ENCODE measurements around the gene VAPA.

VAPA gene

GRCh38 chr18:9985641-9986040 lies 71.8 kb downstream of the VAPA start:
- no peak for DNase-seq

GRCh38 chr18:9986156-9986930 lies 72.5 kb downstream of the VAPA start:
- DNase-seq = no peak

GRCh38 chr18:9987345-9987744 lies 73.5 kb downstream of the VAPA start:
- DNase-seq = no peak

GRCh38 chr18:9987931-9988330 lies 74.1 kb downstream of the VAPA start:
- no peak for DNase-seq

- no peak for DNase-seq
Observed at GRCh38 chr18:9988665-9989064, 74.8 kb downstream of the VAPA start.

GRCh38 chr18:9989481-9989880 lies 75.7 kb downstream of the VAPA start:
- peak; percentile 39 for DNase-seq

GRCh38 chr18:9991011-9992000 lies 77.5 kb downstream of the VAPA start:
- no peak for DNase-seq

GRCh38 chr18:9992300-9992972 lies 78.6 kb downstream of the VAPA start:
- DNase-seq = no peak

GRCh38 chr18:9992973-9993520 lies 79.2 kb downstream of the VAPA start:
- DNase-seq = no peak

GRCh38 chr18:9993521-9994025 lies 79.8 kb downstream of the VAPA start:
- no peak for DNase-seq

GRCh38 chr18:9994026-9994570 lies 80.3 kb downstream of the VAPA start:
- DNase-seq = no peak

GRCh38 chr18:9994701-9995235 lies 81.0 kb downstream of the VAPA start:
- DNase-seq = no peak

- no peak for DNase-seq
Observed at GRCh38 chr18:9995631-9996030, 81.8 kb downstream of the VAPA start.

GRCh38 chr18:9996094-9996493 lies 82.3 kb downstream of the VAPA start:
- no peak for DNase-seq

GRCh38 chr18:9997711-9998110 lies 83.9 kb downstream of the VAPA start:
- no peak for DNase-seq

- no peak for DNase-seq
Observed at GRCh38 chr18:9998330-9998729, 84.5 kb downstream of the VAPA start.

- peak; percentile 59 for DNase-seq
Observed at GRCh38 chr18:10002280-10002679, 88.5 kb downstream of the VAPA start.

- no peak for DNase-seq
Observed at GRCh38 chr18:10003281-10003680, 89.5 kb downstream of the VAPA start.

GRCh38 chr18:10003866-10004265 lies 90.0 kb downstream of the VAPA start:
- DNase-seq = no peak

- DNase-seq = peak; percentile 83
Observed at GRCh38 chr18:10006311-10006893, 92.6 kb downstream of the VAPA start.

- DNase-seq = no peak
Observed at GRCh38 chr18:10008006-10008647, 94.3 kb downstream of the VAPA start.

All from MV-4-11 (cell line).